GM12892 (cell line): ENCODE measurements around the gene TMED9.

Experiments
- POLR2A ChIP-seq: IDR thresholded peaks from 2 replicates; pipeline ENCODE4 v1.6.1; 2011; ENCODE audit warnings: low read depth, low read length, control low read depth
- POLR2AphosphoS5 ChIP-seq: IDR thresholded peaks from 2 replicates; pipeline ENCODE4 v1.6.1; 2011; ENCODE audit warnings: low read depth, low read length, control low read depth
- TAF1 ChIP-seq: IDR thresholded peaks from 2 replicates; pipeline ENCODE4 v1.6.1; 2011; ENCODE audit warnings: low read depth, mild to moderate bottlenecking, control low read depth, low read length, borderline replicate concordance

GRCh38 chr5:177606071-177607051 is 14.4 kb downstream of the TMED9 start:
- TF ChIP-seq POLR2A (no peak), TAF1 (no peak), POLR2AphosphoS5 (no peak)
